Central memory CD4-positive, alpha-beta T cell (primary cell): ENCODE results near the gene EIF3L.
"Not testable (repeated sequence)": the region's sequence is repeated elsewhere in the genome, so short reads cannot be mapped to it uniquely, and the experiment has no call there.

ENCODE experiments used
- DNase-seq: peaks from one replicate; pipeline ENCODE4 v3.0.0; 2022
- total RNA-seq, 3 experiments: gene quantifications; one replicate each; lab custom pipeline; 2026; lab: John Stamatoyannopoulos, UW

EIF3L gene
- 148 to 236 (median 218) reads per million in 3 experiments for total RNA-seq

DNA sequence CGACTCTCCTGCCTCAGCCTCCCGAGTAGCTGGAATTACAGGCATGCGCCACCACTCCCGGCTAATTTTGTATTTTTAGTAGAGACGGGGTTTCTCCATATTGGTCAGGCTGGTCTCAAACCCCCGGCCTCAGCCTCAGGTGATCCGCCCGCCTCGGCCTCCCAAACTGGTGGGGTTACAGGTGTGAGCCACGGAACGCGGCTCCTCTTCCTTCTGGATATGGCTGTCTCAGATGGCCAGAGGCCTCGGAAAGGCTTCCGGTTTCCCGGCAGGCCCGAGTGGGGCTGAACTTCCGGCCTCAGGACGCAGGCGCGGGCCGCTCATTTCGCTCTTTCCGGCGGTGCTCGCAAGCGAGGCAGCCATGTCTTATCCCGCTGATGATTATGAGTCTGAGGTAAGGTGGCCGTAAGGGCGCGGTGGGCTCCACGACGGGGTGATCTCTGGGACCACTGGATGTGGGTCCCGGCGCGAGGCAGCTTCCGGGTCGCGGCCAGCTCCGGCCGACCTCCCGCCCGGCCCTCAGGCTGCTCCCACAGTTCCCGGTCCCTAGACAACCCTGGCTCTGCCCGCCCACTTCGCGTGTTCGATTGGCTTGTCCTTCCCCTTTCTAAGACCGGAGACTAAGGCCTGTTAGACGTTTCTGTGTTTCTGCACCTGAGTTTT, at the start of gene EIF3L:
TSS of gene EIF3L (plus strand) at position 331 of the 663 bp plus-strand sequence. CDS start at position 362, 31 bp downstream.
- peak; percentile 85 for DNase-seq

DNA sequence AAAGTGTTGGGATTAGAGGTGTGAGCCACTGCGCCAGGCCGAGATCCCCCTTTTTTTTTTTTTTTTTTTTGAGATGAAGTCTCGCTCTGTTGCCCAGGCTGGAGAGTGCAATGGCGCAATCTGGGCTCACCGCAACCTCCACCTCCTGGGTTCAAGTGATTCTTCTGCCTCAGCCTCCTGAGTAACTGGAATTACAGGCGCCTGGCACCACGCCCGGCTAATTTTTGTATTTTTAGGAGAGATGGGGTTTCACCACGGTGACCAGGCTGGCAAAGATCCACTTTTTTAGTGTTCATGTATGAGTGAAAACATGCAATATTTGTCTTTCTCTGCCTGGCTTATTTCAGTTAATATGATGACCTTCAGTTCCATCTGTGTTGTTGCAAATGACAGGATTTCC, 49.2 kb upstream of the EIF3L start:
- DNase-seq = not testable (repeated sequence)

GRCh38 chr22:37801946-37802309, 47.3 kb upstream of the EIF3L start:
- no peak for DNase-seq

- no peak for DNase-seq
These were observed 46.7 kb upstream of the EIF3L start for GRCh38 chr22:37802310-37803194.

DNA sequence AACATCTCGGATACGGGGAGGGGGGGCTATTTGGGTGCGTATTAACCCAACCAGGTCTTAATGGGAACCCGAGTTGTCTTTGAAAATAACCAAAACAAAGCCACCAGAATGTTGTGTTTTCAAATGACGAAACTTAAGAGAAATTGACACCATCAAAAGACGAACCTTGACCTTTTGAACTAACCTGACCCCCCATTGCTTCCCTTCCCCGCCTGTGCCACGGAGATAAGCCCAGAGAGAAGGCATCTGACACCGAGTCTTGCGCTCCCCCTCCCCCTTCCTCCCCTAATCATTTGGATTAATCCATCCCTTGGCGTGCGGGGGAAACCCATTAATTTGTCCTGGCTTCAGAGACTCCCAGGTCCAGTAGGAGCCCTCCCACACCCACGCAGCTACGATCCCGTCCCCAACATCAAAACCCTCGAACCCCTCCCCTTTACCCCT, 46.0 kb upstream of the EIF3L start:
- no peak for DNase-seq

GRCh38 chr22:37803639-37804351, 45.4 kb upstream of the EIF3L start:
- no peak for DNase-seq

- no peak for DNase-seq
These were observed 44.8 kb upstream of the EIF3L start for GRCh38 chr22:37804352-37804880.

DNA sequence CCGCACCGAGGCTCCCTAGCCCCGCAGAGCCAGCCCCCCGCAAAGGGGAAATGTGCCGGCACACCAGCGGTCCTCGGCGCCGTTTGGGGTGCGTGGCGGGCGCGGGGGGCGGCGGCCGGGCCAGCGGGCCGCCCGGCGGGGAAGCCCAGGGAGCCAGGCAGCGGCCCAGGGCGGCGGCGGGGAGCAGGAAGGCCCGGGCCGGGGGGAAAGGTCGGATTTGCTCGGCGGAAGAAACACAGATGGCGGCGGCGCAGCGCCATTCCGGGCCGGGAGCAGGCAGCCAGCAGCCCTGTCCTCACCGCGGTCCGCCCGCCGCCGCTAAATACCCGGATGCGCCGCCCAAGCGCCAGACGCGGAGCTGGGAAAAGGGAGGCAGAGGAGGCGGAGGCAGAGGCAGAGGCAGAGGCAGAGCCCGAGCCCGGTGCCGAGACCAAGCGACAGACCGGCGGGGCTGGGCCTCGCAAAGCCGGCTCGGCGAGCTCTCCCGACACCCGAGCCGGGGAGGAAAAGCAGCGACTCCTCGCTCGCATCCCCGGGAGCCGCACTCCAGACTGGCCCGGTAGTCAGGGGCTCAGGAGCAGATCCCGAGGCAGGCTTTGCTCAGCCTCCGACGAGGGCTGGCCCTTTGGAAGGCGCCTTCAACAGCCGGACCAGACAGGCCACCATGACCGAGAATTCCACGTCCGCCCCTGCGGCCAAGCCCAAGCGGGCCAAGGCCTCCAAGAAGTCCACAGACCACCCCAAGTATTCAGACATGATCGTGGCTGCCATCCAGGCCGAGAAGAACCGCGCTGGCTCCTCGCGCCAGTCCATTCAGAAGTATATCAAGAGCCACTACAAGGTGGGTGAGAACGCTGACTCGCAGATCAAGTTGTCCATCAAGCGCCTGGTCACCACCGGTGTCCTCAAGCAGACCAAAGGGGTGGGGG, 44.1 kb upstream of the EIF3L start:
- DNase-seq = peak; percentile 59

GRCh38 chr22:37805810-37806277, 43.4 kb upstream of the EIF3L start:
- no peak for DNase-seq

- no peak for DNase-seq
These were observed 42.5 kb upstream of the EIF3L start for GRCh38 chr22:37806409-37807333.

- DNase-seq = peak; percentile 72
These were observed 41.6 kb upstream of the EIF3L start, which contains the start of gene GCAT for GRCh38 chr22:37807410-37808293. Gene GCAT (plus strand): TSS chr22:37807934. CDS start chr22:37807968, 34 bp downstream.

DNA sequence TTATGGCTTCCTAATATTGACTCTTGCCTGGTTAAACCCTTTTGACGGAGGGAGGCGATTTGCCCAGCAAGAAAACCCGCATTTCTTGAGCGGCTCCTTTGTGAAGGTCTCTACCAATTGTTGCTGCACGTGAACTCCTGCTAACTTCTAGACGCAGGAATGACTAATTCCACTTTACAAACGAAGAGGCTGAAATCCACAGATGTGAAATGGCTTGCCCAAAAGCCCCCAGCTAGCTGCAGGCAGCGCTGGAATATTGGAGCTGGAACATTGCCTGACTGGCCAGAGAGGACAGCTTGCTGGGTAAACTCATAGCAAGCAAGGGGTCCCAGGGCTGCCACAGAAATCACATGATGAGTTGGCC, 40.9 kb upstream of the EIF3L start:
- no peak for DNase-seq

GRCh38 chr22:37809672-37810333, 39.4 kb upstream of the EIF3L start:
- no peak for DNase-seq

DNA sequence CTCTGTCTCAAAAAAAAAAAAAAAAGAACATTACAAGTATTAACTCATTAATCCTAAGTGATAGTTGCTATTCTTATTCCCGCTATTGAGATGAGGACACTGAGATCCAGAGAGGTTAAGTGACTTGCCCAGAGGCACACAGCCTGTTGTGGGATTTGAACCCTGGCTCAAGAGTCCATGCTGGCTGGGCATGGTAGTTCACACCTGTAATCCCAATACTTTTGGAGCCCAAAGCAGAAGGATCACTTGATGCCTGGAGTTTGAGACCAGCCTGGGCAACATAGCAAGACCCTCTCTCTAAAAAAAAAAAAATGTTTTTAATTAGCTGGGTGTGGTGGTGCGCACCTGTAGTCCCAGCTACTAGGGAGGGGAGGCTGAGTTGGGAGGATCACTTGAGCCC, 37.4 kb upstream of the EIF3L start:
- no peak for DNase-seq

GRCh38 chr22:37812869-37813678, 36.1 kb upstream of the EIF3L start:
- DNase-seq = no peak

- no peak for DNase-seq
These were observed 33.6 kb upstream of the EIF3L start for GRCh38 chr22:37815593-37815992.

GRCh38 chr22:37816543-37817180, 32.6 kb upstream of the EIF3L start:
- DNase-seq = no peak
